Cortex of kidney (tissue), 1 donor: ENCODE results near the gene KCTD21.
A peak's percentile ranks its signal among the peaks of the same experiment; 100 is the strongest.
"Not testable (repeated sequence)": the region's sequence is repeated elsewhere in the genome, so short reads cannot be mapped to it uniquely, and the experiment has no call there.

Experiments used
- DNase-seq: peaks from one replicate; lab custom pipeline; 2025; lab: John Stamatoyannopoulos, UW

Gene KCTD21

GRCh38 chr11:78188286-78189173 lies at the start of gene KCTD21, which contains the start of gene USP35:
TSS of gene KCTD21 (minus strand) at chr11:78188626. CDS start at chr11:78174554, 14,072 bp downstream.
TSS of gene USP35 (plus strand) at chr11:78188919. CDS start at chr11:78196246, 7,327 bp downstream.
- peak; percentile 71 for DNase-seq

DNA sequence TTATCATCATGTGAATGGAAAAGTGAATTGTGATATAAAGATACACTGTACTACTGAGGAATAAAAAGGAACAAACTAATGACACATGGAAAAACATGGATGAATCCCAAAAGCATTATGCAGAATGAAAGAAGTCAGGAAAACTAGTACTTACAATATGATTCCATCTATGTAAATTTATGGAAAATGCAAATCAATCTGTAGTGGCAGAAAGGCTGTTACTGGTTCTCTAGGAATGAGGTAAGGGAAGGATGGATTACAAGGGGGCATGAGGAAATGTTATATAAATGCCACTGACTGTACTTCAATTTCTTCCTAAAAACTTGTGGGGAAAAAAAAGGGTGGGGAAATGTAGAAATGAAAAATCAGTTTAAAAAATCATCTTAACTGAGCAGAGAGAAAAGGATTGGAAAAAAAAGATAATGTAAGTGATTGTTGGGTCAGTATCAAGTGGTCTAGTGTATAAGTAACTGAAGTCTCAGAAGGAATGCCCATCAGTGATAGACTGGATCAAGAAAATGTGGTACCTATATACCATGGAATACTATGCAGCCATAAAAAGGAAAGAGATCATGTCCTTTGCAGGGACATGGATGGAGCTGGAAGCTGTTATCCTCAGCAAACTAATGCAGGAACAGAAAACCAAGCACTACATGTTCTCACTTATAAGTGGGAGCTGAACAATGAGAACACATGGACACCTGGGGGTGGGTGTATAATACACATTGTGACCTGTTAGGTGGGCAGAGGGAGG lies 49.0 kb upstream of the KCTD21 start:
- no peak for DNase-seq

GRCh38 chr11:78234006-78234405 lies 45.6 kb upstream of the KCTD21 start:
- DNase-seq: no peak

- DNase-seq: not testable (repeated sequence)
These were observed 44.6 kb upstream of the KCTD21 start for GRCh38 chr11:78233046-78233445.

DNA sequence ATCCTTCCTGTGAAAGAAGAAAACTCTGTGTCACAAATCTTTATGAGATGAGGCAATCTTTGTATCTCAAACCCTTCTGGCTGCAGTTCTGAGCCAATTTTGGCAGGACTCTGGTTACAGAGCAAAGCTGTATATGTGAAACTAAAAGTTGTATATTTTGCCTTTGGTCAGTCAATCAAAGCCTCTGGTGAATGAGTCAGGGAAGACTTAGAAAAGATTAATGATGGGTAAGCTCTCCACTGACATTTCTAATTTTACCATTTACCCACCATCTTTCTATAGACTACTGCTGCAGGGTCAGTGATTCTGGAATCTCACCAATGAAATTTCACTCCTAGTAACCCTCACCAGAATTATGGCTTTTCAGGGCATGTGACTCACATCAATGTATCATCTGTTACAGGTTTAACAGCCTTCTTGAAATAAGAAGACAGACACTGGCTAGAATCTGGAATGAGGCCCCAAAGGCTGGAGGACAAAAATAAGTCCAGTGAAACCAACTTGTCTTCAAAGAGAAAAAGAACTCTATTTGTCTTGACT lies 43.6 kb upstream of the KCTD21 start:
- DNase-seq: no peak

DNA sequence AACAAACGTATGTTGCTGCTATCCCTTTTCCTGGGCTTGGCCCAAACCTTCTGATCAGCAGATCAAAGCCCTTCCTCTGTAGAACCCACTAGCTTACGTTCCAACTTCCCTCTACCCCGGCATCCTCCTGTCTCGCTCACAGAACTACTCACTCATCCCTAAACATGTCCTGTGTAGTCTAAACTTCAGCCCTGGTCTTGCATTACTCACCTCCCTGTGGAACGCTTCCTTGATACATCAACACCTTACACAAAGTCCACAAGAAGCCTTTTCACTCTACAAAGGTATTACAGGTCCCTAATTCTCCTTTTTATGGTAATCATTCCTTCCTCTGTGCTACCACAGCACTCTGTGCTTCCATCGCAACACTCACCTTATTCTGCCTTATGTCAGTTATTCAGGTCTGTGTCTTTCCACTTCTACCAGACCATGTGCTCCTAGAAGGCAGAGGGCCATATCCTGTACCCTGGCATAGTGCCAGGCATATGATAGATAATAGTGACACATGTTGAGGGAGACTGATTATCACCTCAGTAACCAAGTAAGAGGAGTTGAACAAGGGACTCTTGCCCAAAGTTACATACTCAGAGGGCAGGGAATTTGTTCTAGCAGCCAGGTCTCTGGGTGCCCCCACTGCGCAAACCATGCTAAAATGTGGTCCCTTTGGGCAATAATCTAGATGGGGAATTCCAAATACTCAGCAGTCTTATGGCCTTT lies 41.9 kb upstream of the KCTD21 start:
- DNase-seq: no peak

GRCh38 chr11:78229106-78229505 lies 40.7 kb upstream of the KCTD21 start:
- DNase-seq: no peak

GRCh38 chr11:78228467-78228866 lies 40.0 kb upstream of the KCTD21 start:
- no peak for DNase-seq

DNA sequence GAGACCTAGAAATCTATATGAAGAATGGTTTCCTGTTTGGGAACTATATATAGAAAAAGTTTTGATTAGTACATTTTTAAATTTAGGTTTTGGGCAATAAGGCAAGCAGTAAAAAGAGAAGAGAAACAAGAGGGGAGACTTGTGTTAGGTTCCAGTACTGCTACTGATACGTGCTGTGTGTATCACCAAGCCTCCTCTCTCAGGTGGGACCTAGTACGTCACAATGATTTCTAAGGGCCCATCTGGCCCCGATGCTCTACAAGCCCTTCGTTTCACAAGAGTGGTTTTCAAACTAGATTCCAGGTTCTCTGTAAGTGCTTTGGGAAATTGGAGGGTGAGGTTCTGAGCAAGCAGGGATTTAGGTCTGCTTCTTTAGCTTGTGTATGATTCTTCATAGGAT lies 39.5 kb upstream of the KCTD21 start:
- no peak for DNase-seq

- no peak for DNase-seq
These were observed 38.6 kb upstream of the KCTD21 start for GRCh38 chr11:78226684-78227680.

DNA sequence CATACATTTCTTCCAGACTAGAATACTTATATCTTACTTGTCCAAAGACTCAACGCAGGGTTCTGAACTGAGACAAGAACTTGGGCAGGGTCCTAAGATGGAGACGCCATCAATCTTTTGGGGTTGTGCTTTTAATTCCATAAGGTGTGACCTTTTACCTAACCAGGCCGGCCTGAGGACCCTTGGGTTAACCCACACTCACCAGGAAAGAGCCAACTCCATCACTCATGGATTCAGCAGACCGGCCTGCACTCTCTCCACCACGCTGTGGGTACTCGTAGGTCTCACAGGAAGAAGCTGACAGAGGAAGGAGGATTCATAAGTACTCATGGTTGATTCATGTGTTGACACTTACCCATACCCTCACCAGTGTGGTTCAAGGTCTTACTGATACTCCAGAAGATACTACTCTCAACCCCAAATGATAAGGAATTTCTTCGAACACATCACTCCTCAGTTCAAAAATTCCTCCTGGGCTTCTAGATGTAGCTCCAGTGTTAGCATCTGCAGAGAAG lies 36.5 kb upstream of the KCTD21 start:
- DNase-seq: no peak

DNA sequence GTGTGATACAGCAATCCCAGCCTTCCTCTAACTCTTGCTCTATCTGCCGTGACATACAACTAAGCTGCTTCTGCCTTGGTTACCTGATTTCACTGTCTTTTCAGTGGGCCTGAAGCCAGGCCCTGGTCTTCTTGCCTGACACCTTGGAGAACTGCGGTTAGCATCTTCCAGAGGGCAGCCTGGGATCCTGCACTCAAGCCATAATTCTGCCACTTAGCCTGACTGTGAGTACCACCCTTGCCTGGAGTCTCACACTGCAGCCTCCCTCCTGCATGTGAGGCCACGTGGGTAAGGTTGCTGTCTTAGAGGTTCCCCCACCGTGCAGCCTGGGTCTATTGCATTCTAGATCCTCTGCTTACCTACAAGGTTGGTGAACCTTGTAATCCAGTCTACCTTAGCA lies 36.1 kb upstream of the KCTD21 start:
- no peak for DNase-seq

DNA sequence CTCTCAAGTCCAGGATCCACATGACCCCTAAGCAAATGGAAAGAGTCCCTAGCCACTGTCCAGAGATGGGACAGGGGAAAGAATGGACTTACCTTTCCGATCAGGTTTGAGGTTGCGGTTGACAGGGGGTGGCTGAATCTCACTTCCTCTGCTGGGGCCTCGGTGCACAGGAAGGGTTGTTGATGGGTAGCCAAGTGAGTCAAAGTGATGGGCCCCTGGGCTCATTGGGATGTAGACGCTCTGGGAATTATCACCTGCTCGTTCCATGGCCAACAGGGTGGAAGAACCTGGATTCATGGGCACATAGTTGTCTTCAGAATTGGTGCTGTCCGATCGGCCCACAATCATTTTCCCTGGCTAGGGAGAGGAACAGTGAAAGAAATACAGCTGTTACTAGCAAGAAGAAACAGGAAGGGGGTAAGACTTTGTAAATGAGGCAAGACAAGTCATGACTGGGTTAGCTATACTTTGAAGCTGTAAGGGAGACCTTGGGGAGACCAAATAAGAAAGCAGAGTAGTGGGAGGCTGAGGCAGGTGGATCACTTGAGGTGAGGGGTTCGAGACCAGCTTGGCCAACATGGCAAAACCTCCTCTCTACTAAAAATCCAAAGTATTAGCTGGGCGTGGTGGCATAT lies 35.0 kb upstream of the KCTD21 start:
- no peak for DNase-seq

GRCh38 chr11:78222726-78223125 lies 34.3 kb upstream of the KCTD21 start:
- DNase-seq: not testable (repeated sequence)

DNA sequence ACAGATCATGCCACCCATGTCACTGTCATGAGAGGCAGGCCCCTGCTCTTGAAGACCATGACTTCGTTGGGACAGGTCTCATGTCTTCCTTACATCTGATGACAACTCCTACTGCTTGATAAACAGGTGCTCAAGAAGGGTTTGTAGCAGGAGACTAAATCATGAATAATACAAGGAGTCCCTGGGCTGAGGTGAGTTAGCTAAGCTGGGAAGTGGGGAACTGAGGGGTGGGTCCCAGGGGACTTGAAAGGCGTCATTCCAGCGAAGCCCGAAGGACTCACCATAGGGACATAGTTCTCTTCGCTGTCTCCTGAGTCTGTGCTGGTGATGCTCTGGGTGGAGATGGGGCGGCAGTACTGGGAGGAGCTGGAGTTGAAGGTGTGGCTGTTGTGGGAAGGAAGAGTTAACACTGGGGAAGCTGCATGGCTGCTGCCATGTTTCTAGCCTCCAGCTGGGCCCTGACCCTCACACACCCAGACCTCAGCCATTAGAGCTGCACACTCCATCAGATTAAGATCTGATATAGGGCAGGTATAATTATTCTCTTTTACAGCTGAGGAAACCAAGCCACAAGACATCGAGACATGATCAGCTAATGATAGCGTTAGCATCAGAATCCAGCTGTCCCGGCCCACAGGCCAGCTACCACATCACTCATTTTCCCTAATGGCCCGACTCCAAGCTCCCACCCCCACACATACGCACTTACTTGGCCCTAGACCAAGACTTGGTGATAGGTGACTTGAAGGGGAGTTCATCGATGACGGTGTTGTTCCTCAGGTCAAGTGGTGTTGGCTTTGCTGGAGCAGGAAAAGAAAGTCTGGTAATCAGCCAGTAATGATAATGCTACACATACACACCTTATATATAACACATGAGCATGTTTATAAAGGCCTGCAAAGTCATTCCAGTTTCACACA lies 33.2 kb upstream of the KCTD21 start:
- DNase-seq: no peak

GRCh38 chr11:78220218-78221157 lies 32.1 kb upstream of the KCTD21 start:
- no peak for DNase-seq

DNA sequence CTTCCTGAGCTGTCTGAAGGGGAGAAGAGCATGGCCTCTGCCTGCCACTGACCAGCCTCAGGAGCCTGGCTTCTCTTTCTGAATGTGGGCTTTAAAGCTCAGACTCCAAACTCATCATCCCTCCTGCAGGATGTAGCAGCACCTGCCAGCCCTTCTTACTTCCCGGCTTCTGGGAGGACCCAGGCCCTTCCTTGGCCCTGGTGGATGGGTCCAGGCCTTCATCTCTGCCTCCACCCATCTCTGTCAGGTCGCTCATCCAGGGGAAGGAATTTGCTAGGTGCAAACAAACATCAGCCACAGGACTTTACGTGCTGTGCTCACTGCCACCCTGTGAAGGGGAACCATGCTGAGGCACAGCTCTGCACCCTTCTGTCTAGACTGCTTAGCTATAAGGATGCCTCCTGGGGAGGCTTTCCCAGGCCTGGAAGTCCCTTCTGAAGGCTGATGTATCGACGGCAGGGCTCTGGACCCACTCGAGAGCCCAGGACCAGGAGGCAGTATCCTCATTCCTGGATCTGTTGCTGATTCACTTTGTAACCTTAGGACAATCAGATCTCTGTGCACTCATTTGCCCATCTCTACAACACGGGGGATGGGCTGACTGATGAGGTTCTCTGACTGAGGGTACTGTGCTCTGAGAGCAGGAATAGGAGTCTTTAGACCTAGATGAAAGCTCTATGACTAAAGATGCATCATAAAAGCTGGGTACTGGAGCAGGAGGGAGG lies 31.2 kb upstream of the KCTD21 start:
- no peak for DNase-seq
